Gastroesophageal sphincter (tissue), 4 donors: ENCODE measurements around the gene STK11IP. TPM values are rescaled to one million over a fixed set of nuclear protein-coding genes. Genes with fewer than 3 reads are reported as not detected.

Experiments used
- ATAC-seq: fragments of 150-250 bp; one replicate; pipeline ENCODE4 v1.9.1; 2016; ENCODE audit warnings: mild to moderate bottlenecking, moderate library complexity
- H3K27ac ChIP-seq, 4 donors: fragments of 200-600 bp; sonication (generic) in 3 of 4; 1 replicate in 3 of 4; 2 replicates in 1 of 4; pipeline ENCODE4 v1.5.1; 2016 to 2019
- H3K27me3 ChIP-seq: fragments of 200-600 bp; sonication (generic); one replicate; pipeline ENCODE4 v1.5.1; 2019
- H3K36me3 ChIP-seq, 2 donors: fragments of 200-600 bp; sonication (generic); one replicate each; pipeline ENCODE4 v1.5.1; 2019; ENCODE audit warnings: control low read depth in 1 of 2
- H3K4me1 ChIP-seq, 3 donors: fragments of 200-600 bp; sonication (generic); 1 replicate in 2 of 3; 2 replicates in 1 of 3; pipeline ENCODE4 v1.5.1; 2016 to 2019; ENCODE audit warnings: control low read depth in 2 of 3
- H3K4me3 ChIP-seq, 2 donors: fragments of 200-600 bp; sonication (generic); one replicate each; pipeline ENCODE4 v1.5.1; 2019; ENCODE audit warnings: mild to moderate bottlenecking in 1 of 2, moderate library complexity in 1 of 2
- H3K9me3 ChIP-seq, 3 donors: fragments of 200-600 bp; sonication (generic); one replicate each; pipeline ENCODE4 v1.5.1; 2017 to 2019; ENCODE audit warnings: control low read depth in 2 of 3
- EP300 ChIP-seq: sonication (generic); formaldehyde crosslinking; IDR thresholded peaks from one replicate; pipeline ENCODE4 v1.6.1; 2017; ENCODE audit warnings: antibody characterized with exemption, mild to moderate bottlenecking
- POLR2A ChIP-seq, 2 donors: fragments of 450-650 bp; IDR thresholded peaks; one replicate each; pipeline ENCODE4 v1.6.1; 2017; ENCODE audit warnings: antibody characterized with exemption in 2 of 2, mild to moderate bottlenecking in 2 of 2, moderate library complexity in 1 of 2
- POLR2AphosphoS5 ChIP-seq: sonication (generic); formaldehyde crosslinking; IDR thresholded peaks from one replicate; pipeline ENCODE4 v1.6.1; 2017; ENCODE audit warnings: antibody characterized with exemption
- WGBS, 2 donors: methylation state at CpG; one replicate each; pipeline ENCODE4 v1.1.5; 2018; ENCODE audit warnings: low coverage in 1 of 2; 5-methylcytosine and 5-hydroxymethylcytosine counted together
- total RNA-seq, 4 donors: library from RNA; depleted of rRNA; stranded (reverse); fragments of >200 nt; gene quantifications; one replicate each; pipeline ENCODE4 v1.1.0, GENCODE V29; 2016
- TF ChIP-seq, protein P1 (sequence below), 4 experiments: fragments of 200-600 bp in 2 of 4; fragments of 450-650 bp in 2 of 4; sonication (generic) in 1 of 4; IDR thresholded peaks; one replicate each; pipeline ENCODE4 v1.5.1; 2017 to 2019; ENCODE audit warnings: antibody characterized with exemption in 4 of 4, mild to moderate bottlenecking in 2 of 4, moderate library complexity in 2 of 4

STK11IP gene
- total RNA-seq, 4 donors from 2014 or later, result 7.0 to 19.2 (median 14.7) TPM

DNA sequence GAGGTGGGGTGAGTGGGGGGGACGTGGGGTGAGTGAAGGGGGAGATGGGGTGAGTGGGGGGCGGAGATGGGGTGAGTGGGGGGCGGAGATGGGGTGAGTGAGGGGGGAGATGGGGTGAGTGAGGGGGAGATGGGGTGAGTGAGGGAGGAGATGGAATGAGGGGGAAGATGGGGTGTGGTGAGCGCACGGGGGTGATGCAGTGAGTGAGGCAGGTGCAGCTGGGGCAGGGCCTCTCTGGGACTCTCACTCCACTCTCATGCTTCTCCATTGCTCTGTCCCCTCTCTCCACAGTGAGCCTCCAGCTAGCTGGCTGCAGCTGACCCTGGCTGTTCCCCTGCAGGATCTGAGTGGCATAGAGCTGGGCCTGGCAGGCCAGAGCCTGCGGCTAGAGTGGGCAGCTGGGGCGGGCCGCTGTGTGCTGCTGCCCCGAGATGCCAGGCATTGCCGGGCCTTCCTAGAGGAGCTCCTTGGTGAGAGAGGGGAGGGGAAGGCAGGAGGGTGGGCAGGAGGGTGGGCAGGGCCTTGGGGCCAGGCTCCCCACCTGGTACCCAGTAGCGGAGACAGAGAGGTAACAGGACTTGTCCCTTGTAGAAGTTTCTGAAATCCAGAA lies 15.9 kb downstream of the STK11IP start:
- no peak overlapping the region for H3K27ac ChIP-seq
- H3K36me3 ChIP-seq, result peaks cover 0 to 76% of the 10 kb centered on the region in 2 donors
- no peak for ATAC-seq
- H3K4me3 ChIP-seq, result no peak overlapping the region
- WGBS, 2 donors, result 85 to 100% methylated on average over 1 to 3 of the region's 11 CpGs
- no peaks in the 10 kb centered on the region for H3K9me3 ChIP-seq
- peaks cover 0 to 18% (median 0%) of the 10 kb centered on the region in 3 donors for H3K4me1 ChIP-seq
- TF ChIP-seq, protein P1, sequence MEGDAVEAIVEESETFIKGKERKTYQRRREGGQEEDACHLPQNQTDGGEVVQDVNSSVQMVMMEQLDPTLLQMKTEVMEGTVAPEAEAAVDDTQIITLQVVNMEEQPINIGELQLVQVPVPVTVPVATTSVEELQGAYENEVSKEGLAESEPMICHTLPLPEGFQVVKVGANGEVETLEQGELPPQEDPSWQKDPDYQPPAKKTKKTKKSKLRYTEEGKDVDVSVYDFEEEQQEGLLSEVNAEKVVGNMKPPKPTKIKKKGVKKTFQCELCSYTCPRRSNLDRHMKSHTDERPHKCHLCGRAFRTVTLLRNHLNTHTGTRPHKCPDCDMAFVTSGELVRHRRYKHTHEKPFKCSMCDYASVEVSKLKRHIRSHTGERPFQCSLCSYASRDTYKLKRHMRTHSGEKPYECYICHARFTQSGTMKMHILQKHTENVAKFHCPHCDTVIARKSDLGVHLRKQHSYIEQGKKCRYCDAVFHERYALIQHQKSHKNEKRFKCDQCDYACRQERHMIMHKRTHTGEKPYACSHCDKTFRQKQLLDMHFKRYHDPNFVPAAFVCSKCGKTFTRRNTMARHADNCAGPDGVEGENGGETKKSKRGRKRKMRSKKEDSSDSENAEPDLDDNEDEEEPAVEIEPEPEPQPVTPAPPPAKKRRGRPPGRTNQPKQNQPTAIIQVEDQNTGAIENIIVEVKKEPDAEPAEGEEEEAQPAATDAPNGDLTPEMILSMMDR (IDR thresholded peaks at IDR 0.05), result no peak
- TF ChIP-seq EP300 (no peak), POLR2AphosphoS5 (no peak), POLR2A (IDR thresholded peaks at IDR 0.05) (no peak)
- no peaks in the 10 kb centered on the region for H3K27me3 ChIP-seq

DNA sequence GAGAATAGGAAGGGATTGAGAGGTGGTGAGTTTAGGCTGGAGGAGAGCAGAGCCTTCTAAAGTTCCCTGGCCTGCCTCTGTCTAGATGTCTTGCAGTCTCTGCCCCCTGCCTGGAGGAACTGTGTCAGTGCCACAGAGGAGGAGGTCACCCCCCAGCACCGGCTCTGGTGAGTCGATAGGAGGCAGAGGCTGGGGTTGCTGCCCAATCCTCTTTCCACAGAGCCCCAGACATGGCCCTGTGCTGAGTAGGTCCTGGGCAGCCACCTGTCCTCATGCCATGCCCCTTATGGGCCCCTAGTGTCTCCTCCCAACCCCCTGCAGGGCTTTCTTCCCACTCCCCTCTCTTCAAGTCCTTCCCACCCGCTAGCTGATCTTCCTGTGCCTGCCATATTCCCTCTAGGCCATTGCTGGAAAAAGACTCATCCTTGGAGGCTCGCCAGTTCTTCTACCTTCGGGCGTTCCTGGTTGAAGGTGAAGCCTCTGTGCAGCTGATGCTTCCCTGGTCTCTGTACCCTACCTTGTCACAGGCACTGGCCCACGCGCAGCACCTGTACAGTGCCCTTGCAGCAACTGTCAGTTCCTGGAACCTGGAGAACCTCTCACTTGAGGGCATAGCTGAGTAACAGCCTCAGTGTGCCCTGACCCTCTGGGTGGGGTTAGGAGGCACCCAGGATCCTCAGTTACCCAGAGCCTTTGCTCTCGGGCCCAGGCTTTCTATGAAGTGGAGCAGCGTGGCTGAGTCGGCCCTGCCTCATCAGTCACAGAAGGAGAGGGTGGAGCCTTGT lies 16.6 kb downstream of the STK11IP start:
- Histone ChIP-seq H3K4me1 (peaks cover 0 to 14% (median 0%) of the 10 kb centered on the region in 3 donors), H3K27ac (no peak overlapping the region), H3K9me3 (no peaks in the 10 kb centered on the region), H3K4me3 (no peak overlapping the region), H3K27me3 (no peaks in the 10 kb centered on the region), H3K36me3 (peaks cover 0 to 69% of the 10 kb centered on the region in 2 donors)
- TF ChIP-seq EP300, result no peak
- TF ChIP-seq, protein P1 (IDR thresholded peaks at IDR 0.05), result no peak
- no peak for TF ChIP-seq POLR2A (IDR thresholded peaks at IDR 0.05)
- TF ChIP-seq POLR2AphosphoS5, result no peak
- ATAC-seq, result no peak
- 75 to 82% methylated on average over 2 to 6 of the region's 11 CpGs for WGBS, 2 donors

DNA sequence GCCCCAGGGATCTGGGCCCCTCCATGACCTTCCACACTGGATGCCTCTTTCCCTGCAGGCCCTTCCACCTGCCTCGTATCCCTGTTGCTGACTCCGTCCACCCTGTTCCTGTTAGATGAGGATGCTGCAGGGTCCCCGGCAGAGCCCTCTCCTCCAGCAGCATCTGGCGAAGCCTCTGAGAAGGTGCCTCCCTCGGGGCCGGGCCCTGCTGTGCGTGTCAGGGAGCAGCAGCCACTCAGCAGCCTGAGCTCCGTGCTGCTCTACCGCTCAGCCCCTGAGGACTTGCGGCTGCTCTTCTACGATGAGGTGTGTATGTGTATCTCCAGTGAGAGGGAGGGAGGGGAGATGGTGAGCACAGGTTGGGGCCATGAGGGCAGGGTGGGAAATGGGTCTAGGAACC lies 17.4 kb downstream of the STK11IP start:
- Histone ChIP-seq H3K4me1 (peaks cover 0 to 7% (median 0%) of the 10 kb centered on the region in 3 donors), H3K27me3 (no peaks in the 10 kb centered on the region), H3K36me3 (peaks cover 0 to 61% of the 10 kb centered on the region in 2 donors), H3K4me3 (no peak overlapping the region), H3K27ac (no peak overlapping the region), H3K9me3 (no peaks in the 10 kb centered on the region)
- WGBS, 2 donors, result 100% methylated on average over 1 of the region's 11 CpGs; no CpG with 5 or more reads in 1 of the 2 donors
- no peak for ATAC-seq
- TF ChIP-seq POLR2A (IDR thresholded peaks at IDR 0.05), result no peak
- no peak for TF ChIP-seq POLR2AphosphoS5
- TF ChIP-seq EP300, result no peak

DNA sequence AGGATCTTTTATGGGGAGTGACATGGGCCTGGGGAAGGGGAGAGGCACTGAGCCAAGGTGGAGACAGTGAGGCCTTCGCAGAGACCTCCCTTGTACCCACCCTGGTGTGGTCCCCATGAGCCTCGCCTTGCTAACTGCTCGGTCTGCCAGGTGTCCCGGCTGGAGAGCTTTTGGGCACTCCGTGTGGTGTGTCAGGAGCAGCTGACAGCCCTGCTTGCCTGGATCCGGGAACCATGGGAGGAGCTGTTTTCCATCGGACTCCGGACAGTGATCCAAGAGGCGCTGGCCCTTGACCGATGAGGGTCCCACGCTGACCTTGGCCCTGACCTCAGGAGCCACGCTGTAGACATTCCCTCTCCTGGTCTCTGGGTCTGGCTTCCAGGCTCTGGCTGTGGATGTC lies 18.2 kb downstream of the STK11IP start:
- WGBS, 2 donors, result 100% methylated on average over 1 of the region's 12 CpGs
- H3K27me3 ChIP-seq, result no peaks in the 10 kb centered on the region
- H3K36me3 ChIP-seq, result peaks cover 0 to 55% of the 10 kb centered on the region in 2 donors
- ATAC-seq, result no peak
- H3K27ac ChIP-seq, result no peak overlapping the region
- TF ChIP-seq, protein P1 (IDR thresholded peaks at IDR 0.05), result no peak
- H3K4me1 ChIP-seq, result peaks cover 0 to 5% (median 0%) of the 10 kb centered on the region in 3 donors
- H3K4me3 ChIP-seq, result no peak overlapping the region
- H3K9me3 ChIP-seq, result no peaks in the 10 kb centered on the region

DNA sequence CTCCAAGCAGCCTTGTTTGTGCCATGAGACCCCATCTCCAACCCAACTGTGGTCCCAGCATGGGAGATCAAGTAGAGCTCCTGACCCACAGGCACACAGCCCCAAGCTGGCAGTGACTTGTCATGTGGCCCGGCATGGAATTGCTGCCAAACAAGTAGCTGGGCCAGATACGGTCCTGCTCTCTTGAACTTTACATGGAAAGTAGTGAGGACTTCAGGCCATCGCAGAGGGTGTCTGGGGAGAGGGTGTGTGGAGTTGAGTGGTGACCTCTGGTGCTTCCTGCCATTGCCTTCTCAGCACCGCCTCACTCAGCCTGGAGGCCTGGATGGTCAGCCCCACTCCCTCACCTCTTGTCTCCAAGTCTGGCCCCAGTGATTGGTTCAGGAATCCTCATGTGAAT lies 18.9 kb downstream of the STK11IP start:
- 94% methylated on average over 2 of the region's 4 CpGs; no CpG with 5 or more reads in 1 of the 2 donors for WGBS, 2 donors
- Histone ChIP-seq H3K27ac (no peak overlapping the region), H3K9me3 (no peaks in the 10 kb centered on the region), H3K27me3 (no peaks in the 10 kb centered on the region), H3K4me3 (no peak overlapping the region), H3K4me1 (peaks cover 0 to 5% (median 0%) of the 10 kb centered on the region in 3 donors), H3K36me3 (peaks cover 0 to 48% of the 10 kb centered on the region in 2 donors)
- no peak for ATAC-seq
- TF ChIP-seq POLR2A (IDR thresholded peaks at IDR 0.05) (no peak), EP300 (no peak), POLR2AphosphoS5 (no peak)
- TF ChIP-seq, protein P1 (IDR thresholded peaks at IDR 0.05), result no peak
